LNCaP clone FGC (cell line): ENCODE measurements around the gene PIK3R6.

Source experiments
- DNase-seq: peaks from one replicate; pipeline ENCODE4 v3.0.0-alpha.2; 2011; ENCODE audit warnings: low read depth
- H3K4me3 ChIP-seq: 2 replicates; pipeline ENCODE4 v1.5.1; 2011; ENCODE audit warnings: mild to moderate bottlenecking, low read depth, low read length, control low read depth
- CTCF ChIP-seq: IDR thresholded peaks from 2 replicates; pipeline ENCODE4 v1.5.1; 2012; ENCODE audit warnings: mild to moderate bottlenecking; ENCODE audit not compliant: control insufficient read depth, insufficient read depth; ENCODE audit errors: extremely low read depth

Gene PIK3R6

GRCh38 chr17:8900207-8900606 lies 32.7 kb upstream of the PIK3R6 start:
- DNase-seq, result no peak
- no peak overlapping the region for H3K4me3 ChIP-seq
- TF ChIP-seq CTCF, result no peak

- no peak for TF ChIP-seq CTCF
- H3K4me3 ChIP-seq, result no peak overlapping the region
- DNase-seq, result no peak
Observed at GRCh38 chr17:8898636-8899035, 31.2 kb upstream of the PIK3R6 start.

GRCh38 chr17:8898126-8898525 lies 30.7 kb upstream of the PIK3R6 start:
- DNase-seq, result no peak
- TF ChIP-seq CTCF, result no peak
- no peak overlapping the region for H3K4me3 ChIP-seq

GRCh38 chr17:8896641-8897635 lies 29.5 kb upstream of the PIK3R6 start:
- no peak for DNase-seq
- H3K4me3 ChIP-seq, result no peak overlapping the region
- TF ChIP-seq CTCF, result no peak

- TF ChIP-seq CTCF, result no peak
- H3K4me3 ChIP-seq, result no peak overlapping the region
- no peak for DNase-seq
Observed at GRCh38 chr17:8896087-8896486, 28.6 kb upstream of the PIK3R6 start.

GRCh38 chr17:8894673-8895578 lies 27.5 kb upstream of the PIK3R6 start:
- peak; percentile 46 for DNase-seq
- no peak overlapping the region for H3K4me3 ChIP-seq
- peak; percentile 90 for TF ChIP-seq CTCF
